ENCODE data around the gene TMEM165. TPM values are rescaled to one million over a fixed set of nuclear protein-coding genes. Genes with fewer than 3 reads are reported as not detected.
A peak's percentile ranks its signal among the peaks of the same experiment; 100 is the strongest.

The TMEM165 gene
- total and polyA plus RNA-seq, 4 experiments from 2014 or later = 23.4 to 74.8 (median 45.3) TPM

DNA sequence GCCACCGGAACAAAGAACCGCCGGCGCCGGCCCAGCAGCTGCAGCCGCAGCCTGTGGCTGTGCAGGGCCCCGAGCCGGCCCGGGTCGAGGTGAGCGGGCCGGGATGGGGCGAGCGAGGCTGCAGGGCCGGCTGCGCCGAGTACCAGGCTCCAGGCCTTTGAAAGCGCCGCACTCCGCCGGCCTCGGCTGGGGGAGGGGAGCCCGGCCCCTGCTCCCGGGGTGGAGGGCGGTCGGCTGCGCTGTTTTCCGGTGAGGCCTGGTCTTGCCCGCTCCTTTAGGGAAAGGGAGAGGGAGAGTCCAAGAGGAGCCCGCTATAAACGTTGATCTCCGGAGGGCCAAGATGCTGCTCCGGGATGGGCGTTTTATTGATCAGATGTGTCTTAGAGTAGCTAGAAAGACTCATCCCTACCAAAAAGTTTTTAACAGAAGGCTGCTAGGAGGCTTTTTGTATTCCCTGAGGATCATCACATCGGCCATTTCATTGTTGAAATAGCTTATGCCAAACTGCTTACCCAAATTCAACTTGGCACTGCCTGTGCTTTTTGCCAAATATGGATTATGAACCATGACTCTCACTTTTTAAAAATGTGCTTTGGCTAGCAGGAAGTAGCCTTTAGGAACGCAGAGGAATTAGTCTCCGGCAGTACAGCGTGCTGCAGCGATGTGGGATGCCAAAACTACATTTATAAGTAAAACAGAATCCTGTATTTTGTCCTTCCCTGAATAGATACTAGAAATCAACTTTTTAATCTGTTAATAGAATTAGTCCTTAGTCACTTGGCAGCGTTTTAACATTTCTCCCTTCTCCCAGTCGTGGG lies 760 bp downstream of the TMEM165 start:
- Histone ChIP-seq H3K36me3 (ENCODE audit: insufficient read depth, low read length) (no peaks in the 10 kb centered on the region), H3K27ac (ENCODE audit: low read depth, low read length) (peak overlapping the region; percentile 84), H3K27me3 (ENCODE audit: insufficient read depth, low read length) (no peaks in the 10 kb centered on the region), H3K4me1 (ENCODE audit: insufficient read depth, low read length) (peaks cover 47% of the 10 kb centered on the region), H3K9me3 (ENCODE audit: control insufficient read depth in 1 of 2, low read length in 2 of 2) (no peaks in the 10 kb centered on the region), H3K4me3 (ENCODE audit: low read length in 2 of 2) (peak overlapping the region; percentile 59 to 74)
- H3K27ac Mint-ChIP-seq = peak overlapping the region; percentile 75 to 99 (median 92)
- no peaks in the 10 kb centered on the region for H3K27me3 Mint-ChIP-seq
- H3K9me3 Mint-ChIP-seq = peaks cover 0 to 2% (median 0%) of the 10 kb centered on the region in 8 donors
- POLR2A ChIA-PET (ENCODE audit: partially characterized antibody) = interaction anchor here (1.0 to 3.8 kb wide), 9 partner anchors 10 to 552 kb away, joined by 3 to 53 read pairs (median 5); partner anchors contain the start of genes CEP135, CLOCK, EXOC1 and SRD5A3
- peak in 4 of 5 donors; percentile 8 to 43 (median 30) for DNase-seq
- peaks cover 35 to 56% (median 44%) of the 10 kb centered on the region in 4 donors for H3K4me1 Mint-ChIP-seq
- CTCF ChIA-PET (ENCODE audit: partially characterized antibody) = interaction anchor here (0.9 to 4.8 kb wide), 6 partner anchors 10 to 156 kb away, joined by 3 to 43 read pairs (median 4); partner anchors contain the start of gene SRD5A3
- peaks cover 4 to 30% of the 10 kb centered on the region in 2 donors for H3K36me3 Mint-ChIP-seq
- intact Hi-C loops (cut with micrococcal nuclease) = loop anchor here (5.0 kb wide), 5 partner anchors 454 to 1959 kb away; partner anchors contain the start of genes CHIC2, NOA1, POLR2B and REST
- peak overlapping the region; percentile 87 to 98 (median 91) for H3K4me3 Mint-ChIP-seq

DNA sequence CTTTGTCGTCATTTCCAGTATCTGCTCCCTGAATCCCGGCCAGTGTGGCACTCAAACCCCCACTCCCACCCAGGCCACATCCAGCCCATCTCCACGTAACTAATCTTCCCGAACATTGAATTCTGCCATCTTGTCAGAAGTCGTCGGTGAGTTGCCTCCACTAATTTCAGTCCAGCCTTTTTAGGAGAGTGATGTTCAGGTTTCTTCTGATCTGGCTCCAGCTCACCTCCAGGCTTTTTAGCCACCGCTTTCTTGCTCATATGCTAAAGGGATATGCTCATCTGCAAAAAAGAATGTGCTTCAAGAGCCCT lies 1.3 kb downstream of the TMEM165 start:
- Mint-ChIP-seq H3K27me3 (no peaks in the 10 kb centered on the region), H3K4me1 (peaks cover 35 to 56% (median 44%) of the 10 kb centered on the region in 4 donors), H3K9me3 (peaks cover 0 to 2% (median 0%) of the 10 kb centered on the region in 8 donors), H3K27ac (peak overlapping the region; percentile 64 to 93 (median 91)), H3K4me3 (peak overlapping the region; percentile 86 to 91 (median 89)), H3K36me3 (peaks cover 4 to 30% of the 10 kb centered on the region in 2 donors)
- Histone ChIP-seq H3K27ac (ENCODE audit: low read depth, low read length) (peak overlapping the region; percentile 84), H3K36me3 (ENCODE audit: insufficient read depth, low read length) (no peaks in the 10 kb centered on the region), H3K4me1 (ENCODE audit: insufficient read depth, low read length) (peaks cover 48% of the 10 kb centered on the region), H3K4me3 (ENCODE audit: low read length in 2 of 2) (peak overlapping the region; percentile 59 to 74), H3K27me3 (ENCODE audit: insufficient read depth, low read length) (no peaks in the 10 kb centered on the region), H3K9me3 (ENCODE audit: control insufficient read depth in 1 of 2, low read length in 2 of 2) (no peaks in the 10 kb centered on the region)
- POLR2A ChIA-PET (ENCODE audit: partially characterized antibody) = interaction anchor here (1.0 to 3.8 kb wide), 3 partner anchors 12 to 149 kb away, joined by 3 to 53 read pairs (median 11); partner anchors contain the start of genes CLOCK and SRD5A3
- DNase-seq = no peak
- CTCF ChIA-PET (ENCODE audit: partially characterized antibody) = interaction anchor here (0.9 to 2.3 kb wide), 3 partner anchors 51 to 107 kb away, joined by 3 to 6 read pairs (median 4); no protein-coding TSS in a partner anchor
- intact Hi-C loops (cut with micrococcal nuclease) = loop anchor here (5.0 kb wide), 5 partner anchors 455 to 1960 kb away; partner anchors contain the start of genes CHIC2, NOA1, POLR2B and REST

- H3K4me1 ChIP-seq (ENCODE audit: insufficient read depth, low read length) = peaks cover 48% of the 10 kb centered on the region
- DNase-seq = no peak
- ChIA-PET POLR2A (ENCODE audit: partially characterized antibody) (interaction anchor here (3.8 kb wide), 1 partner anchor 148 kb away, joined by 53 read pairs; the partner anchor contains the start of gene CLOCK), CTCF (ENCODE audit: partially characterized antibody) (interaction anchor here (1.0 to 2.3 kb wide), 2 partner anchors 52 kb away, joined by 4 to 11 read pairs; partner anchors contain the start of gene SRD5A3)
- H3K27ac ChIP-seq (ENCODE audit: low read depth, low read length) = peak overlapping the region; percentile 84
- H3K4me3 ChIP-seq (ENCODE audit: low read length in 2 of 2) = peak overlapping the region in 1 of 2 donors; percentile 74
- intact Hi-C loops (cut with micrococcal nuclease) = loop anchor here (5.0 kb wide), 5 partner anchors 455 to 1960 kb away; partner anchors contain the start of genes CHIC2, NOA1, POLR2B and REST
- no peaks in the 10 kb centered on the region for H3K27me3 ChIP-seq (ENCODE audit: insufficient read depth, low read length)
- peak overlapping the region; percentile 86 to 91 (median 89) for H3K4me3 Mint-ChIP-seq
- H3K36me3 Mint-ChIP-seq = peaks cover 4 to 30% of the 10 kb centered on the region in 2 donors
- H3K27me3 Mint-ChIP-seq = no peaks in the 10 kb centered on the region
- peak overlapping the region; percentile 64 to 93 (median 91) for H3K27ac Mint-ChIP-seq
- peaks cover 35 to 56% (median 44%) of the 10 kb centered on the region in 4 donors for H3K4me1 Mint-ChIP-seq
- H3K9me3 ChIP-seq (ENCODE audit: control insufficient read depth in 1 of 2, low read length in 2 of 2) = no peaks in the 10 kb centered on the region
- H3K9me3 Mint-ChIP-seq = peaks cover 0 to 2% (median 0%) of the 10 kb centered on the region in 8 donors
- no peaks in the 10 kb centered on the region for H3K36me3 ChIP-seq (ENCODE audit: insufficient read depth, low read length)
These were observed 2.0 kb downstream of the TMEM165 start for GRCh38 chr4:55397520-55398321.

GRCh38 chr4:55398461-55398860 lies 2.7 kb downstream of the TMEM165 start:
- H3K4me1 Mint-ChIP-seq = peaks cover 38 to 56% (median 45%) of the 10 kb centered on the region in 4 donors
- intact Hi-C loops (cut with micrococcal nuclease) = loop anchor here (5.0 kb wide), 5 partner anchors 456 to 1961 kb away; partner anchors contain the start of genes CHIC2, NOA1, POLR2B and REST

GRCh38 chr4:55398966-55399365 lies 3.2 kb downstream of the TMEM165 start:
- Histone ChIP-seq H3K36me3 (ENCODE audit: insufficient read depth, low read length) (no peaks in the 10 kb centered on the region), H3K9me3 (ENCODE audit: control insufficient read depth in 1 of 2, low read length in 2 of 2) (no peaks in the 10 kb centered on the region), H3K4me1 (ENCODE audit: insufficient read depth, low read length) (peaks cover 48% of the 10 kb centered on the region), H3K27me3 (ENCODE audit: insufficient read depth, low read length) (no peaks in the 10 kb centered on the region), H3K4me3 (ENCODE audit: low read length in 2 of 2) (no peak overlapping the region), H3K27ac (ENCODE audit: low read depth, low read length) (no peak overlapping the region)
- peaks cover 0 to 2% (median 0%) of the 10 kb centered on the region in 8 donors for H3K9me3 Mint-ChIP-seq
- DNase-seq = no peak
- peaks cover 41 to 61% (median 48%) of the 10 kb centered on the region in 4 donors for H3K4me1 Mint-ChIP-seq
- CTCF ChIA-PET (ENCODE audit: partially characterized antibody) = interaction anchor here (0.7 to 2.3 kb wide), 3 partner anchors 53 to 455 kb away, joined by 3 to 11 read pairs (median 4); partner anchors contain the start of gene SRD5A3
- intact Hi-C loops (cut with micrococcal nuclease) = loop anchor here (5.0 kb wide), 5 partner anchors 457 to 1962 kb away; partner anchors contain the start of genes CHIC2, NOA1, POLR2B and REST
- peak overlapping the region in 6 of 7 donors; percentile 63 to 91 (median 75) for H3K27ac Mint-ChIP-seq
- peak overlapping the region in 7 of 8 donors; percentile 26 to 91 (median 68) for H3K4me3 Mint-ChIP-seq
- POLR2A ChIA-PET (ENCODE audit: partially characterized antibody) = interaction anchor here (0.9 to 1.0 kb wide), 3 partner anchors 26 to 550 kb away, joined by 4 read pairs; partner anchors contain the start of gene CEP135
- peaks cover 11 to 35% of the 10 kb centered on the region in 2 donors for H3K36me3 Mint-ChIP-seq
- no peaks in the 10 kb centered on the region for H3K27me3 Mint-ChIP-seq

More at GRCh38 chr4:55398461-55398860, 2.7 kb downstream of the TMEM165 start:
- Histone ChIP-seq H3K27me3 (ENCODE audit: insufficient read depth, low read length) (no peaks in the 10 kb centered on the region), H3K4me3 (ENCODE audit: low read length in 2 of 2) (peak overlapping the region in 1 of 2 donors; percentile 17), H3K36me3 (ENCODE audit: insufficient read depth, low read length) (no peaks in the 10 kb centered on the region), H3K4me1 (ENCODE audit: insufficient read depth, low read length) (peaks cover 48% of the 10 kb centered on the region), H3K27ac (ENCODE audit: low read depth, low read length) (peak overlapping the region; percentile 36), H3K9me3 (ENCODE audit: control insufficient read depth in 1 of 2, low read length in 2 of 2) (no peaks in the 10 kb centered on the region)
- Mint-ChIP-seq H3K27me3 (no peaks in the 10 kb centered on the region), H3K9me3 (peaks cover 0 to 2% (median 0%) of the 10 kb centered on the region in 8 donors), H3K36me3 (peaks cover 7 to 30% of the 10 kb centered on the region in 2 donors), H3K4me3 (peak overlapping the region; percentile 65 to 91 (median 88)), H3K27ac (peak overlapping the region; percentile 39 to 93 (median 64))
- no peak for DNase-seq
- ChIA-PET POLR2A (ENCODE audit: partially characterized antibody) (interaction anchor here (0.9 to 1.0 kb wide), 3 partner anchors 26 to 551 kb away, joined by 4 read pairs; partner anchors contain the start of gene CEP135), CTCF (ENCODE audit: partially characterized antibody) (interaction anchor here (0.7 to 2.3 kb wide), 2 partner anchors 53 to 455 kb away, joined by 3 to 11 read pairs; partner anchors contain the start of gene SRD5A3)

DNA sequence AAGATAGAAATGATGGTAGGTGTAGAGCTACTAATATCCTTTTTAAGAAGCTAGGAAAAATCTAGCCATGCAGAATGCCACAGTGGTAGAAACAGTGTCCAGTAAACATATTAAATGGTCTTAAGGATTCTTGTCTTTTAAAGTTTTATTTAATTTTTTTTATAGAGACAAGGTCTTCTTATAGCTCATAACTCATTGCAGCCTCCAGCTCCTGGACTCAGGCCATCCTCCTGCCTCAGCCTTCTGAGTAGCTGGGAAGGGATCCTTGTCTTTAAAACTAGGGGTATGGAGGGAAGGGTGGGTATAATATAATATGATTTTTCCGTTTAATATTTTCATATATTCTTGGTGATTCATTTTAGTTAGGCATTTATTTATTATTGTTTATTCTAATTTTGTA lies 3.8 kb downstream of the TMEM165 start:
- no peak overlapping the region for H3K4me3 ChIP-seq (ENCODE audit: low read length in 2 of 2)
- no peaks in the 10 kb centered on the region for H3K9me3 ChIP-seq (ENCODE audit: control insufficient read depth in 1 of 2, low read length in 2 of 2)
- Mint-ChIP-seq H3K27me3 (no peaks in the 10 kb centered on the region), H3K9me3 (peaks cover 0 to 2% (median 0%) of the 10 kb centered on the region in 8 donors), H3K36me3 (peaks cover 12 to 35% of the 10 kb centered on the region in 2 donors), H3K27ac (peak overlapping the region in 1 of 7 donors; percentile 75), H3K4me3 (peak overlapping the region in 3 of 8 donors; percentile 87 to 91 (median 89)), H3K4me1 (peaks cover 41 to 57% (median 49%) of the 10 kb centered on the region in 4 donors)
- intact Hi-C loops (cut with micrococcal nuclease) = loop anchor here (5.0 kb wide), 5 partner anchors 457 to 1962 kb away; partner anchors contain the start of genes CHIC2, NOA1, POLR2B and REST
- no peak for DNase-seq
- ChIA-PET POLR2A (ENCODE audit: partially characterized antibody) (interaction anchor here (0.8 to 0.9 kb wide), 2 partner anchors 27 to 54 kb away, joined by 3 to 4 read pairs; no protein-coding TSS in a partner anchor), CTCF (ENCODE audit: partially characterized antibody) (interaction anchor here (1.2 to 2.3 kb wide), 2 partner anchors 54 to 146 kb away, joined by 4 to 11 read pairs; partner anchors contain the start of gene SRD5A3)
- H3K27me3 ChIP-seq (ENCODE audit: insufficient read depth, low read length) = no peaks in the 10 kb centered on the region
- H3K36me3 ChIP-seq (ENCODE audit: insufficient read depth, low read length) = no peaks in the 10 kb centered on the region
- peaks cover 48% of the 10 kb centered on the region for H3K4me1 ChIP-seq (ENCODE audit: insufficient read depth, low read length)
- H3K27ac ChIP-seq (ENCODE audit: low read depth, low read length) = no peak overlapping the region

Measured in CD4-positive, alpha-beta memory T cell (primary cell).